ENCODE data around the gene GRIK1.

GRCh38 chr21:29788752-29789151, 151.0 kb downstream of the GRIK1 start:
- TF ChIP-seq CTCF (IDR thresholded peaks at IDR 0.05; ENCODE audit: low read depth, low read length, poor library complexity, severe bottlenecking) (no peak), EZH2phosphoT487 (IDR thresholded peaks at IDR 0.05; ENCODE audit: borderline replicate concordance, low read length) (no peak)

All from DOHH2 (cell line).